H9 (cell line): ENCODE results near the gene PLK3. TPM values are rescaled to one million over a fixed set of nuclear protein-coding genes. Genes with fewer than 3 reads are reported as not detected.

Source experiments
- DNase-seq: peaks from one replicate; pipeline ENCODE4 v3.0.0-alpha.2; 2017
- H2AFZ ChIP-seq: one replicate; pipeline ENCODE4 v1.6.1; 2013; ENCODE audit warnings: mild to moderate bottlenecking, low read length, control low read depth, moderate library complexity
- H2AK5ac ChIP-seq: 2 replicates; pipeline ENCODE4 v1.6.1; 2013; ENCODE audit warnings: low read length, control low read depth, mixed read lengths; ENCODE audit not compliant: insufficient read length
- H2BK120ac ChIP-seq: one replicate; pipeline ENCODE4 v1.6.1; 2013; ENCODE audit warnings: low read depth, mild to moderate bottlenecking, low read length, control low read depth, inconsistent platforms; ENCODE audit not compliant: poor library complexity, severe bottlenecking
- H2BK12ac ChIP-seq: 2 replicates; pipeline ENCODE4 v1.6.1; 2013; ENCODE audit warnings: low read length, control low read depth, mixed read lengths, low read depth; ENCODE audit not compliant: insufficient read length
- H2BK15ac ChIP-seq: 2 replicates; pipeline ENCODE4 v1.6.1; 2013; ENCODE audit warnings: low read depth, low read length, control low read depth
- H2BK20ac ChIP-seq: one replicate; pipeline ENCODE4 v1.6.1; 2013; ENCODE audit warnings: low read depth, mild to moderate bottlenecking, low read length, control low read depth, inconsistent platforms; ENCODE audit not compliant: poor library complexity, severe bottlenecking
- H2BK5ac ChIP-seq: 2 replicates; pipeline ENCODE4 v1.6.1; 2013; ENCODE audit warnings: low read length, control low read depth, mixed read lengths; ENCODE audit not compliant: insufficient read length
- H3K14ac ChIP-seq: 2 replicates; pipeline ENCODE4 v1.6.1; 2013; ENCODE audit warnings: low read length, control low read depth; ENCODE audit not compliant: insufficient read depth
- H3K18ac ChIP-seq: 2 replicates; pipeline ENCODE4 v1.6.1; 2013; ENCODE audit warnings: low read depth, mild to moderate bottlenecking, mixed read lengths, low read length, control low read depth; ENCODE audit not compliant: insufficient read length
- H3K23ac ChIP-seq: 2 replicates; pipeline ENCODE4 v1.6.1; 2013; ENCODE audit warnings: low read length, control low read depth, mixed read lengths, low read depth; ENCODE audit not compliant: insufficient read length
- H3K23me2 ChIP-seq: 2 replicates; pipeline ENCODE4 v1.6.1; 2013; ENCODE audit warnings: low read depth, mild to moderate bottlenecking, mixed read lengths, low read length, control low read depth; ENCODE audit not compliant: insufficient read length, poor library complexity, severe bottlenecking
- H3K27ac ChIP-seq: 2 replicates; pipeline ENCODE4 v1.5.1; 2013; ENCODE audit warnings: low read length, control low read depth, mixed read lengths, low read depth; ENCODE audit not compliant: insufficient read length
- H3K27me3 ChIP-seq: 2 replicates; pipeline ENCODE4 v1.6.1; 2013; ENCODE audit warnings: low read length, control low read depth, inconsistent platforms; ENCODE audit not compliant: insufficient read depth
- H3K4ac ChIP-seq: 2 replicates; pipeline ENCODE4 v1.6.1; 2013; ENCODE audit warnings: low read depth, mild to moderate bottlenecking, control low read depth, inconsistent platforms, low read length, moderate library complexity
- H3K4me1 ChIP-seq: 2 replicates; pipeline ENCODE4 v1.6.1; 2013; ENCODE audit warnings: low read length, control low read depth, inconsistent platforms; ENCODE audit not compliant: insufficient read depth
- H3K4me2 ChIP-seq: 2 replicates; pipeline ENCODE4 v1.6.1; 2013; ENCODE audit warnings: low read length, control low read depth, mixed read lengths; ENCODE audit not compliant: insufficient read length, insufficient read depth
- H3K56ac ChIP-seq: 2 replicates; pipeline ENCODE4 v1.6.1; 2013; ENCODE audit warnings: low read depth, mild to moderate bottlenecking, mixed read lengths, low read length, control low read depth; ENCODE audit not compliant: insufficient read length
- H3K79me1 ChIP-seq: 2 replicates; pipeline ENCODE4 v1.6.1; 2013; ENCODE audit warnings: low read depth, mild to moderate bottlenecking, moderate library complexity, low read length, control low read depth, inconsistent platforms; ENCODE audit not compliant: insufficient read depth, poor library complexity, severe bottlenecking
- H3K79me2 ChIP-seq: 2 replicates; pipeline ENCODE4 v1.6.1; 2013; ENCODE audit warnings: low read length, control low read depth, inconsistent platforms; ENCODE audit not compliant: insufficient read depth
- H3K9ac ChIP-seq: 2 replicates; pipeline ENCODE4 v1.6.1; 2013; ENCODE audit warnings: low read length, control low read depth, mixed read lengths; ENCODE audit not compliant: insufficient read length; ENCODE audit errors: extremely low read depth
- H3K9me3 ChIP-seq: one replicate; pipeline ENCODE4 v1.6.1; 2013; ENCODE audit warnings: low read depth, low read length, inconsistent platforms; ENCODE audit not compliant: control insufficient read depth
- H3T11ph ChIP-seq: one replicate; pipeline ENCODE4 v1.6.1; 2013; ENCODE audit warnings: mild to moderate bottlenecking, low read length, control low read depth, inconsistent platforms
- H4K20me1 ChIP-seq: one replicate; pipeline ENCODE4 v1.6.1; 2013; ENCODE audit not compliant: control insufficient read depth, insufficient read length, insufficient read depth
- H4K5ac ChIP-seq: 2 replicates; pipeline ENCODE4 v1.6.1; 2013; ENCODE audit warnings: low read depth, mild to moderate bottlenecking, mixed read lengths, low read length, control low read depth; ENCODE audit not compliant: insufficient read length
- H4K8ac ChIP-seq: replicated peaks from 2 replicates; pipeline ENCODE4 v1.6.1; 2013; ENCODE audit warnings: low read length, control low read depth, mixed read lengths, low read depth; ENCODE audit not compliant: insufficient read length
- H4K91ac ChIP-seq: 2 replicates; pipeline ENCODE4 v1.6.1; 2013; ENCODE audit warnings: low read depth, mild to moderate bottlenecking, moderate library complexity, mixed read lengths, low read length, control low read depth; ENCODE audit not compliant: insufficient read length
- H3K27ac Mint-ChIP-seq, 3 experiments: 2 replicates in 2 of 3; 3 replicates in 1 of 3; pipeline ENCODE4 v1.8.0; 2020 to 2021; ENCODE audit warnings: mixed read lengths in 3 of 3, mild to moderate bottlenecking in 1 of 3, moderate library complexity in 1 of 3
- H3K27me3 Mint-ChIP-seq: 2 replicates; pipeline ENCODE4 v1.8.0; 2021; ENCODE audit warnings: low read depth, mild to moderate bottlenecking, moderate library complexity, mixed read lengths
- H3K36me3 Mint-ChIP-seq, 3 experiments: 2 replicates in 2 of 3; 3 replicates in 1 of 3; pipeline ENCODE4 v1.8.0; 2020 to 2021; ENCODE audit warnings: low read depth in 3 of 3, mixed read lengths in 3 of 3; ENCODE audit not compliant: insufficient read depth in 1 of 3
- H3K4me1 Mint-ChIP-seq, 2 experiments: 2 replicates each; pipeline ENCODE4 v1.8.0; 2020; ENCODE audit warnings: mixed read lengths in 2 of 2
- H3K4me3 Mint-ChIP-seq, 2 experiments: 2 replicates in 1 of 2; 3 replicates in 1 of 2; pipeline ENCODE4 v1.8.0; 2020 to 2021; ENCODE audit warnings: mild to moderate bottlenecking in 2 of 2, mixed read lengths in 2 of 2, moderate library complexity in 1 of 2
- H3K9me3 Mint-ChIP-seq, 2 experiments: 2 replicates in 1 of 2; 3 replicates in 1 of 2; pipeline ENCODE4 v1.8.0; 2020; ENCODE audit warnings: mild to moderate bottlenecking in 2 of 2, mixed read lengths in 2 of 2, moderate library complexity in 1 of 2
- WGBS: extraction: QIAGEN DNeasy Blood & Tissue Kit; methylation state at CpG from one replicate; pipeline ENCODE4 v1.1.7; 2013; ENCODE audit warnings: missing lambda C conversion rate, low lambda C conversion rate, mixed read lengths; ENCODE audit not compliant: insufficient read length; ENCODE audit errors: extremely low coverage; 5-methylcytosine and 5-hydroxymethylcytosine counted together
- total RNA-seq: library from RNA; stranded (reverse); gene quantifications from 2 replicates; pipeline ENCODE4 v1.2.1, GENCODE V29; 2021
- TF ChIP-seq, protein P1 (sequence below): fragments of 200-600 bp; sonication (generic); conservative IDR thresholded peaks from 3 replicates; pipeline ENCODE4 v1.8.0; 2021; ENCODE audit warnings: antibody characterized with exemption, mild to moderate bottlenecking

The PLK3 gene
- total RNA-seq, 1 experiment from 2014 or later, result 14.7 TPM

DNA sequence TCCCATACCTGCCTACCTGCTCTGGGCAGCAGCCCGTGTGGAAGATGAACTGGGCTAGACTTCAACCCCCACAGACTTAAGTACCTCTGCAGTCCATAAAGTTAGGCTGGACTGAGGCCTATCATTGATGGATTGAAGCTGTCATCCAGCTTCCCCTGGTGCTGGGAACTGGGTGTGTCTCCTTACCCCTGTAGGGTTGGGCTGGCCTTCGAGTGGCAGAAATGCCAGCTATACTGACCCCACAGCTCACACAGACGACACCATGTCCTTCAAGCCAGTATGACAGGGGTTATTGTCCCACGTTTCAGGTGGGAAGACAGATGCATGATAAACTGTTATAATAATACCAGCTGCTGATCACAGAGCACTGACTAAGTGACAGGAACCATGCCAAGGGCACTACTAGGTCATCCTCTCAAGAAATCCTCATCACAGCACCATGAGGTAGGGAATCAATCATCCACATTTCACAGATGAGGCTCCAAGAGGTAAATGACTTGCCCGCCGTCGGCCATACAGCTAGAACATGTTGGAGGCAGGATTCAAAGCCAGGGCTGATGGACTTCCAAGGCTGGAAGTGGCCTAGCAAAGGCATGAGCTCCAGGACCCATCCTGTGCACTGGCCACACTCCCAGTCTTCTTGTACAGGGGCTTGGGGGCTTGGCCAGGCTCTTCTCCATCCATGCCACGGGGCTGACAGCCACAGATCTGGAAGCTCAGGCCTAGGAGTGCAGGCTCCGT lies 11.9 kb upstream of the PLK3 start, which contains the start of gene BEST4:
BEST4 (minus strand) TSS at position 51 of the 741 bp plus-strand sequence. CDS start 465 bp downstream, outside the sequence.
- Histone ChIP-seq H2BK120ac (no peak within 1 kb of the TSS), H4K20me1 (no peaks in the 10 kb centered on the region), H3K4ac (no peak within 1 kb of the TSS), H4K8ac (no peak within 1 kb of the TSS), H2BK15ac (no peak within 1 kb of the TSS), H2BK20ac (no peak within 1 kb of the TSS), H3K79me2 (no peaks in the 10 kb centered on the region), H3K18ac (no peak within 1 kb of the TSS), H2BK5ac (no peak within 1 kb of the TSS), H4K91ac (no peak within 1 kb of the TSS), H3K27me3 (no peaks in the 10 kb centered on the region), H3K4me2 (no peak within 1 kb of the TSS), H3K9ac (no peak within 1 kb of the TSS), H2AFZ (no peak within 1 kb of the TSS), H3K27ac (no peak within 1 kb of the TSS), H3K14ac (no peak within 1 kb of the TSS), H2AK5ac (no peak within 1 kb of the TSS), H3K23me2 (peaks cover 9% of the 10 kb centered on the region), H3K56ac (no peak within 1 kb of the TSS), H2BK12ac (no peak within 1 kb of the TSS), H3T11ph (no peak within 1 kb of the TSS), H3K23ac (no peak within 1 kb of the TSS), H3K4me1 (no peaks in the 10 kb centered on the region), H3K79me1 (no peaks in the 10 kb centered on the region), H3K9me3 (no peaks in the 10 kb centered on the region), H4K5ac (no peak within 1 kb of the TSS)
- H3K27ac Mint-ChIP-seq, result no peak within 1 kb of the TSS; a peak in 2 of 7 replicates
- TF ChIP-seq, protein P1, sequence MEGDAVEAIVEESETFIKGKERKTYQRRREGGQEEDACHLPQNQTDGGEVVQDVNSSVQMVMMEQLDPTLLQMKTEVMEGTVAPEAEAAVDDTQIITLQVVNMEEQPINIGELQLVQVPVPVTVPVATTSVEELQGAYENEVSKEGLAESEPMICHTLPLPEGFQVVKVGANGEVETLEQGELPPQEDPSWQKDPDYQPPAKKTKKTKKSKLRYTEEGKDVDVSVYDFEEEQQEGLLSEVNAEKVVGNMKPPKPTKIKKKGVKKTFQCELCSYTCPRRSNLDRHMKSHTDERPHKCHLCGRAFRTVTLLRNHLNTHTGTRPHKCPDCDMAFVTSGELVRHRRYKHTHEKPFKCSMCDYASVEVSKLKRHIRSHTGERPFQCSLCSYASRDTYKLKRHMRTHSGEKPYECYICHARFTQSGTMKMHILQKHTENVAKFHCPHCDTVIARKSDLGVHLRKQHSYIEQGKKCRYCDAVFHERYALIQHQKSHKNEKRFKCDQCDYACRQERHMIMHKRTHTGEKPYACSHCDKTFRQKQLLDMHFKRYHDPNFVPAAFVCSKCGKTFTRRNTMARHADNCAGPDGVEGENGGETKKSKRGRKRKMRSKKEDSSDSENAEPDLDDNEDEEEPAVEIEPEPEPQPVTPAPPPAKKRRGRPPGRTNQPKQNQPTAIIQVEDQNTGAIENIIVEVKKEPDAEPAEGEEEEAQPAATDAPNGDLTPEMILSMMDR, result no peak
- no peak within 1 kb of the TSS for H3K4me3 Mint-ChIP-seq
- no peak for DNase-seq
- H3K9me3 Mint-ChIP-seq, result no peaks in the 10 kb centered on the region; a peak in 1 of 5 replicates
- WGBS, result no CpG with 5 or more reads among the region's 9 CpGs
- H3K36me3 Mint-ChIP-seq, result no peaks in the 10 kb centered on the region; a peak in 2 of 7 replicates
- peaks cover 32 to 41% of the 10 kb centered on the region in 2 experiments for H3K4me1 Mint-ChIP-seq
- peaks cover 12% of the 10 kb centered on the region for H3K27me3 Mint-ChIP-seq
